Dedifferentiated amniotic fluid mesenchymal stem cell (primary cell): ENCODE results near the gene SYT5.

Source experiments
- DNase-seq: peaks from one replicate; pipeline ENCODE4 v3.0.0-alpha.2; 2016; ENCODE audit errors: extremely low spot score

SYT5 gene

DNA sequence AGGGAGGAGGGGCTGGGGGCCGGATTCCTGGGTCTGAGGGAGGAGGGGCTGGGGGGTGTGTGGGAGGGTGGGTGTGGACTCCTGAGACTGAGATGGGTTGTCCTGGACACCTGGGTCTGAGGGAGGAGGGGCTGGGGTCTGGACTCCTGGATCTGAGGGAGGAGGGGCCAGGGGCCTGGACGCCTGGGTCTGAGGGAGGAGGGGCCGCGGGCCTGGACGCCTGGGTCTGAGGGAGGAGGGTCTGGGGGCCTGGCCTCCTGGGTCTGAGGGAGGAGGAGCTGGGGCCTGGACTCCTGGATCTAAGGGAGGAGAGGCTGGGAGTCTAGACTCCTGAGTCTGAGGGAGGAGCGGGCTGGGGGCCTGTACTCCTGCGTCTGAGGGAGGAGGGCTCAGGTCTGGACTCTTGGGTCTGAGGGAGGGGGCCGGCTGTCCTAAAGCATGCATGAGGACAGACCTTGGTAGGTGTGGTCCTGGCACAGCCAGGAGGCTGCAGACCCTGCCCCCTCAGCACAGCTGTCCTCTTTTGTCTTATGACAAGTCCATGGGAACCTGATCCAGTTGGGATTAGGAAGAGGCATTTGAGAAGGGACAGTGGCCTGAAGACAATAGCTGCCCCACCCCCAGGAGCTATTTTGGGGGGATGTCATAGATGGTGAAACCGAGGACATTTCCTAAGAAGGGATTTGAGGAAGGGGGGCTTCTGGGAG, 32.4 kb downstream of the SYT5 start:
- no peak for DNase-seq

DNA sequence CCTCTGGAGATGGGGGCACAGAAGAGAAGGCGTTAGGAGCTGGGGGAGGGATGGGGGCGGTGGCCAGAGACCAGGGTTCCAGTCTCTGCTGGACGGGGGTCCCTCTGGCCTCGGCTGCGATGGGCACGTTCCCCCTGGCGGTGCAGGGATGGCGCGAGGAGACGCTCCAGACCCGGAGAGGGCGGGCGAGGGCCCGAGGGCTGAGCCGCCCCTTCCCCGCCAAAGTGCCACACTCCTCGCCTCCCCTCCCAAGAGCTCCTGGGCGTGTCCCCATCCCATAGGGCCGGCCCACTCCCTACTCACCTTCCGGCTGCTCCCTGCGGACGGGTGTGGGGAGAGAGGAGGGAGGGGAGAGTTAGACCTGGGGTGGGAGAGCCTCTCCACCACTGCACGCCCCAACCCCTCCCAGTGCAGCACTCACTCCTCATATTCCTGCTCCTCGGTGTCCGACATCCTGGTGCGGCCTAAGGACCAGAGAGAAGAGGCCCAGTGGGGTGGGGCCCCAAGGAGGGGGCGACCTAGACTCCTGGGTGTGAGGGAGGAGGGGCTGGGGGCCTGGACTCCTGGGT, 33.3 kb downstream of the SYT5 start:
- DNase-seq: no peak

DNA sequence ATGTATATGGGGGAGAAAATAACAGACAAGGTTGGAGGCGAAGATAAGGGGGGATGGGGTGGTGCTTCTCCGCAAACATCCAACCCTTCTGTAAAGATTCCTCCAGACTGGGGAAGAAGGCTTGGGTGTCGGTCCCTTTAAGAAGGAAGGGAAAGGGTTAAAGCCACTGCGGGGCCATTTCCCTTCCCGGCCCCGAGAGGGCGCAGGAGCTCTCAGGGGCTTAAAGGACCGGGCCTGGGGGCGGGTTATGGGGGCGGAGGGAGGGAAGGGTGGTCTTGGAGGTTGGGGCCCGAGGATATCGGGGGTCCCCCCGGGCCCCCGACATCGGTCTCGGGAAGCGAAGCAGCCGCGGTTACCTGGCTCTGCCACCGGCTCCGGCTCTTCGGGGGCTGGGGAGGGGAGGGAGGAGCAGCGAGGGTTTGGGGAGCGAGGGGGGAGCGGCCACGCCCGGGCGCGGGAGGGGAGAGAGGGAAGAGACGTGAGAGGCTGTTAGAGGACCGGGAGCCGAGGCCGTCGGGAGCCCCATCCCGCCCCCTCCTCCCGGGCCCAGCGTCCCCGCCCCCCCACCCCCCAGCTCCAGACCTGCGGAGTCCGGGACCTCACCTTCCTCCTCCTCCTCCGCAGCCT, 33.9 kb downstream of the SYT5 start:
- no peak for DNase-seq

DNA sequence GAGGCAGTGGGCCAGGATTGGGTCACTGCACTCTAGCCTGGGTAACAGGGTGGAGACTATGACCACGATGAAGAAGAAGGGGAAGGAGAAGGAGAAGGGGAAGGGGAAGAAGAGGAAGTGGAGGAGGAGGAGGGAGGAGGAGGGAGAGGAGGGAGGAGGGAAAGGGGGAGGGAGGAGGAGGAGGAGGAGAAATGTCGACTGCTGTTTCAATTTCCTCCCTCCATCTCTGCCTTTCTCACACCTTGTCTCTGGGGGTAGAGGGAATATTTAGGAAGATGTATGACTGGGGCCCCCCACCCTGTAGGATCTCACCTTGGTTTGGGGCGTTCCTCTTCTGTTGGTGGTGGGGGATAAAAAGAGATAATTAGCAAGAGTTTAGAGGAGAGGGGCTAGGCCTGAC, 34.9 kb downstream of the SYT5 start:
- DNase-seq: no peak

DNA sequence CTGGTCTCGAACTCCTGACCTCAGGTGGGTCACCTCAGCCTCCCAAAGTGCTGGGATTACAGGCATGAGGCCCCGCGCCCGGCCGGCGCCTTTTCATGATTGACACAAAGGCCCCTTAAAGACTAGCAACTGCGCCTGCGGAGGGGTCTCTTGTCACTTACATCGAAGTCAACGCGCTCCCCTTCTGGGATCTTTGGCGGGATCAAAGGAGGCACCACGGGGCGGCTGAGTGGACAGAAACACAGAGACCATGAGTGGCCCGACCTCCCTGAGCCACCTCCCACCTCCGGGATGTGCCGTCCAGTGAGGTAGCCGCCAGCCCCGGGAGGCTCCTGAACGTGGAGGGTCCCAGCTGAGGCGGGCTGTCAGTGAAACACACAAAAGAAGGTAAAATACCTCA, 38.4 kb downstream of the SYT5 start:
- no peak for DNase-seq

DNA sequence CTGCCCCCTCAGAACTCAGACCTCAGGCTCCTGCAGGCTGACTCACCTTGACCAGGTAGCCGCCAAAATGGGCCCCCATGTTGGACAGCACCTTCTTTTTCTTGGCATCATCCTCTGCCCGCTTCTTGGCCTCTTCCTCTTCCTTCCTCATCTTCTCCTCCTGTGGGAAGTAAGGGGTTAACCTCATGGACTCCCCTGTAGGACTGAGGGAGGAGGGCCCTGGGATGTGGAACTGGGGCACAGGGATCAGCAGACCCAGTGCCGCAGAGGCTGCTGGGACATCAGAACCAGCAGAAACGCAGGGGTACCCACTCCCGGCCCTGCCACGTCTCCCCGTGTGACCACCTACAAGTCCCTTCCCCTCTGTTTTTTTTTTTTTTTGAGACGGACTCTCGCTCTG, 42.2 kb downstream of the SYT5 start:
- no peak for DNase-seq

DNA sequence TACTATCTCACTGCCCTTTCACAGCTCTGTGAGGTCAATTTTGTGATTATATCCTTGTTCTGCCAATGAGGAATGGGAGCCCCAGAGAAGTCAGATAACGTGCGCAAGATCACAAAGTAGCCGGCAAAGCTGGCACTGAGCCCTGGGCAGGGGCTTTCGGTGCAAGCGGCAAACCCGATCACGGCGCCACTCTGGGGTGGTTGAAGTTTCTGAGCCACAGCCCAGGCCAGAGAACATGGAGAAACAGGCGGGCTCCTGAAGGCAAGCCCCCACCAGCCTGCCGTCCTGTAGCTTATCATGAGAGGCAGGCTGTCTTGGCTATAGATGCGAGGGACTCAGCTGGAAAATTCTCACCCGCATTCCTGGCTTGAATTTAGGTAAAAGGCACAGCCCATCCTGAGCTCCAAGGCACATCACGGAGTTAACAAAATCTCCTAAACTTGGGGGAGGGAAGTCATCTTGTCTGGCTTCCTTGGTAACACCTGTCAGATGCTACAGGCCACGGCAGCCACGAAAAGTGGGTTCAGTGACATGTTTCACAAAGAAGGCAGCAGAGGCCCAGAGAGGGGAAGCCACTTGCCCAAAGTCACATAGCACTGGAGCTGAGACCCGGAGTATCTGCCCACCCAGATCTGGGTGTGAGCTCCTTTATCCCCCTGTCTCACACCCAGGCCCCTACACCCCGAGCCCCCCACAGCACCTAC, 43.5 kb downstream of the SYT5 start:
- DNase-seq: no peak

DNA sequence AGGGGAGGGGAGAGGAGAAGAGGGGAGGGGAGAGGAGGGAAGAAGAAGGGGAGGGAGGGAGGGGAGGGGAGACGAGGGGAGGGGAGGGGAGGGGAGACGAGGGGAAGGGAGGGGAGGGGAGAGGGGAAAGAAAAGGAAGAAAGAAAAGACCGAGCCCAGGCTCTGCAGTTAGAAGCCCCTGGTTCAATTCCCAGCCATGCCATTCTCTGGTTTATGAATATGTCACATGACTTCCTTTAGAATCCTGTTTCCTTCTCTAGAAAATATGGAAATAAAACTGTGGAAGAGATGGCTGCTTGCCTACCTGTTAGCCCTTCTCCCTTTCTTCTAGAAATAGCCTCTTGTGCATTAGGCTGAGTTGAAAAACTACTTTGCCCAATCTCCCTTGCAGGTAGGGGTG, 45.4 kb downstream of the SYT5 start:
- DNase-seq: no peak

DNA sequence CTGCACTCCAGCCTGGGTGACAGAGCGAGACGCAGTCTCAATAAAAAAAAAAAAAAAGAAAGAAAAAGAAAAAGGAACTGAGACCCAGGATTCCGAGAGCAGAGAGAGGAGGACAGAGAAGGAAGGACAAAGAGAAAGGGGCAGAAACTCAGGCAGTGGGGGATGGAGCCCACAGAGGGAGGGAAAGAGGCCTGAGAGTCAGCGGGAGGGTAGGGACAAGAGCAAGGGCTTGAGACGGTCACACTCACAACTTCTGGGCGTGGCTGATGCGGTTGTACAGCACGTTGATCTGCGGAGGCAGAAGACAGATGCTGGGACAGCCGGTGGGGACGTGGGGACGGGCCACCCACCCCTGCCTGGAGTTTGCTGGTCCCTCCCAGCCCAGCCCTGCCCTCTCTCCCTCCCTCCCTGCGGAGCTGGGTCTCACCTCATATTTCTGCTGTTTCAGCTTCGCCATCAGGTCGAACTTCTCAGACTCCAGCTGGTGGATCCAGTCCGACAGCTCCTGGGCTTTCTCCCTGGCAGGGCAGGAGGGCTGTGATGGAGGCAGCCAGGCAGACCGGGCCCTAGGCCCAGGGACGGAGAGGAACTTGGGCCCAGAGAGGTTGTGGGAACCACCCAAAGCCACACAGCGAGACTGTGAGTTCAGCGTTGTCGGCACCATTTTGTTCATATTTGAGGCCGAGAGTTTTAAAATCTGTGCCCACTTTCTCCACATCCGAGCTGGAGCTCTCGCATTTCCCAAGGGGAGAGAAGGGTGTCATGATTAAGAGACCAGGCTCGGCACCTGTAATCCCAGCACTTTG, 46.2 kb downstream of the SYT5 start:
- no peak for DNase-seq

DNA sequence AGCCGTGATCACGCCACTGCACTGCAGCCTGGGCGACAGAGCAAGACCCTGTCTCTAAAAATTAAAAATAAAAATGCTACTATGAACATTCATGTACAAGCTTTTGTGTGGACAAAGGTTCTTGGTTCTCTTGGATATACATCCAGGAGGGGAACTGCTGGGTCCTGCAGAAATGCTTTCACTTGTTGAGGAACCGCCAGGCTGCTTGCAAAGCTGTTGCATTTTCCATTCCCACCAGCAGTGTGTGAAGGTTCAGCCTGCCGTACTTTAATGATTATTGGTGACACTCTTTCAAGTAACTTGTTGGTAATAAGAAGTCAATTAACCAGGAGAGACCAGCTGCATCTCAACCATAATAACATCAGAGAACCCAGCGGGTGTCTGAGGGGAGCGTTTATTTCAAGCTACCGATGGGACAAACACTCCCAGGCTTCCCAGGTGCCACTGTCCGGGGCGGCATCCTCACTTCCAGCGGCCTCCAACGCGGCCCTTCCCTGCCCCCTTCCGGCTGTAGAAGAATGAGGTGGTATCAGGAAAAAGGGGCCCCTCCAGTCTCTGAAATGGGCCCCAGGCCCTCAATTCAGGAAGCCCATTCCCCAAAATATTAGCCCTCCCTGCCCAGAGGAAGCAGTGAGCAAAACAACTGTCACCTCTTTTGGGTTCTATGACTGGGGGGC, 47.5 kb downstream of the SYT5 start:
- DNase-seq: no peak

DNA sequence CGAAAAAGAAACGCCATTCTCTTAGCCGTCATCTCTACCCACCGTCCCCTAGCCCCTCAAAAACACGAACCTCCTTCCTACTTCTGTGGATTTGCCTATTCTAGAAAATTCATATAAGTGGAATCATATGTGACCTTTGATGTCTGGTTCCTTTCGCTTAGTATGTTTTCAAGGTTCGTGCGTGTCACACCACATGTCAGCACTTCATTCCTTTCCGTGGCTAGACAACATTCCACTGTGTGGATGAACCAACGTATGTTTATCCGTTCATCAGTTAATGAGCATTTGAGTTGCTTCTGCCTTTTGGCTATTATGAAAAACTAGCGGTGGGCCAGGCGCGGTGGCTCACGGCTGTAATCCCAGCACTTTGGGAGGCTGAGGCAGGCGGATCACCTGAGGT, 48.7 kb downstream of the SYT5 start:
- DNase-seq: no peak
